ENCODE data around the gene RNF5. TPM values are rescaled to one million over a fixed set of nuclear protein-coding genes. Genes with fewer than 3 reads are reported as not detected.

Gene RNF5
- total RNA-seq, 1 donor from 2014 or later, result 76.0 TPM

DNA sequence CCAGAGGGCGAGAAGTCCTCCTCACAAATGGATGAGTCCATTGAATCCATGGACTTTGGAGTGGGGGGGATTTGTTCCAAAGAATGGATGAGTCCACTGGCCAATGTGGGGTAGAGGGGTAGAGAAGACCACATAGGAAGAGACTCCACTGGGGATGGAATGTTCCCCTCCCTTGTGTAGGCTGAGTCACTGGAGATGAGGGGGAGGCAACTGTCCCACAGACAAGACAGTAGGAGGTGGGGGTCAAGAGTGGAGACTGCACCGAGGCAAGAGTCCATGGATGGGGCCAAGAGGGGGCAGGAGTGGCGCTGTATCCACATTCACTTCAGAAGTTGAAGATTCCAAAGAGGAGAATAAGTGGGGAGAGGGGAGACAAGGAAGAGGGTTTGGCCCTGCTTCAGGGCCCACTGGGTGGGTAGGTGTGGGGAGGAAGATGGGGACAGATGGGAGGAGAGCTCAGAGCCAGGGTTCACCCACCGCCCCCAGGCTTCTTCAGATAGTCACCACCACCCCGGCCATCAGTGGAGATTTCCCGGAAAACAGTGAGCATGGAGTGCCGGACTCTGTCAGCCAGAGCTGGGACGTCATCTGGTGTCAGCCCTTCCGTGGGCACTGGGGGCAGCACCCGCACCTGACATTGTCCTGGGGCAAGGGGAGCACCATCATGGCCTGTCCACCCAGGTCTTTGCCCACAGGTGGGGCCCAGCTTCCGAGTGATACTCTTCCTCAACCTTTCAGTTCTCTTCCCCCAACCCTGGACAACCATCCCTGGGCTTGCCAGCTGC lies 9.2 kb upstream of the RNF5 start:
- no peaks in the 10 kb centered on the region for H3K9me3 ChIP-seq (replicated peaks)
- H3K27me3 ChIP-seq (ENCODE audit: low read depth), result no peaks in the 10 kb centered on the region
- peaks cover 4% of the 10 kb centered on the region for H3K4me1 ChIP-seq
- intact Hi-C loops (cut with micrococcal nuclease), result no loop called here
- no peak overlapping the region for H3K27ac ChIP-seq (replicated peaks)
- peaks cover 50% of the 10 kb centered on the region for H3K36me3 ChIP-seq
- no peak for DNase-seq
- TF ChIP-seq, protein P1, sequence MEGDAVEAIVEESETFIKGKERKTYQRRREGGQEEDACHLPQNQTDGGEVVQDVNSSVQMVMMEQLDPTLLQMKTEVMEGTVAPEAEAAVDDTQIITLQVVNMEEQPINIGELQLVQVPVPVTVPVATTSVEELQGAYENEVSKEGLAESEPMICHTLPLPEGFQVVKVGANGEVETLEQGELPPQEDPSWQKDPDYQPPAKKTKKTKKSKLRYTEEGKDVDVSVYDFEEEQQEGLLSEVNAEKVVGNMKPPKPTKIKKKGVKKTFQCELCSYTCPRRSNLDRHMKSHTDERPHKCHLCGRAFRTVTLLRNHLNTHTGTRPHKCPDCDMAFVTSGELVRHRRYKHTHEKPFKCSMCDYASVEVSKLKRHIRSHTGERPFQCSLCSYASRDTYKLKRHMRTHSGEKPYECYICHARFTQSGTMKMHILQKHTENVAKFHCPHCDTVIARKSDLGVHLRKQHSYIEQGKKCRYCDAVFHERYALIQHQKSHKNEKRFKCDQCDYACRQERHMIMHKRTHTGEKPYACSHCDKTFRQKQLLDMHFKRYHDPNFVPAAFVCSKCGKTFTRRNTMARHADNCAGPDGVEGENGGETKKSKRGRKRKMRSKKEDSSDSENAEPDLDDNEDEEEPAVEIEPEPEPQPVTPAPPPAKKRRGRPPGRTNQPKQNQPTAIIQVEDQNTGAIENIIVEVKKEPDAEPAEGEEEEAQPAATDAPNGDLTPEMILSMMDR (IDR thresholded peaks at IDR 0.05; ENCODE audit: borderline replicate concordance), result no peak
- H3K4me3 ChIP-seq, result no peak overlapping the region

DNA sequence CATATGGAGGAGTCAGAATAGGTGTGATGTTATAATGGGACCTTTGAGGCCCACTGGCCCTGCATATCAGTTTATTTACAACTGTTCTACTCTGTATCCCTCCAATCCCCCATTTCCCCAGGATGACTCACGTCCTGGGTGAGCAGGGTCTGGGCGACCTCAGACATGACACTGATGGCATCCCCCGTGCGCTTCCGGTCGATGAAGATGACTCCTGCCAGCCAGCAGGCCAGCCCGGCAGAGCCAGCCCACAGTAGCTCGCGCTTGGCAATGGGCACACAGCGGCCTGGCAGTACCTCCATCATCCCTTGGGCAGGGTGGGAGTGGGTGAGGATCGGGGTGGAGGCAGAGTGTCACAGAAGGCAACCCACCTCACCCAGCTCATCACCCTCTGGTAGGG lies 7.9 kb upstream of the RNF5 start:
- H3K4me1 ChIP-seq, result peaks cover 15% of the 10 kb centered on the region
- H3K27ac ChIP-seq (replicated peaks), result no peak overlapping the region
- peaks cover 50% of the 10 kb centered on the region for H3K36me3 ChIP-seq
- H3K4me3 ChIP-seq, result no peak overlapping the region
- no peaks in the 10 kb centered on the region for H3K27me3 ChIP-seq (ENCODE audit: low read depth)
- intact Hi-C loops (cut with micrococcal nuclease), result no loop called here
- DNase-seq, result no peak
- no peaks in the 10 kb centered on the region for H3K9me3 ChIP-seq (replicated peaks)
- TF ChIP-seq, protein P1 (IDR thresholded peaks at IDR 0.05; ENCODE audit: borderline replicate concordance), result no peak

DNA sequence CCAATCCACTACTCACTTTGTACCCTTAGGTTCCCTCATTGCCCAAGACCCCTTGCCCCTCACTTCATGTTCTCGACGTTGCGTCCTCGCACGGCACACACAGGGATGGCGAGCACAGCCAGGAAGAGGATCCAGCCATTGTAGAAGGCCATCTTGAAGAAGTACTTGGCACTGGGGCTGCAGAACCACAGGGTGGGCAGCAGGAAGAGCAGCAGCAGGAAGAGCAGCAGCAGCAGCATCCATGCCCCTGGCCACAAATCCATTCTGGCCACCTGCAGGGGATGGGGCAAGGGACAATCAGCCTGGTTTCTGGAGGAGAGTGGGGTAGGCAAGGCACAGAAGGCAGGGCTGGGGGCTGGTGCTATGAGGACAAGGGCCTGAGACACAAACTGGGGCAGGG lies 7.0 kb upstream of the RNF5 start:
- Histone ChIP-seq H3K9me3 (replicated peaks) (no peaks in the 10 kb centered on the region), H3K27me3 (ENCODE audit: low read depth) (no peaks in the 10 kb centered on the region), H3K27ac (replicated peaks) (no peak overlapping the region), H3K4me3 (no peak overlapping the region), H3K36me3 (peaks cover 41% of the 10 kb centered on the region), H3K4me1 (peaks cover 23% of the 10 kb centered on the region)
- TF ChIP-seq, protein P1 (IDR thresholded peaks at IDR 0.05; ENCODE audit: borderline replicate concordance), result no peak
- no peak for DNase-seq
- intact Hi-C loops (cut with micrococcal nuclease), result no loop called here

DNA sequence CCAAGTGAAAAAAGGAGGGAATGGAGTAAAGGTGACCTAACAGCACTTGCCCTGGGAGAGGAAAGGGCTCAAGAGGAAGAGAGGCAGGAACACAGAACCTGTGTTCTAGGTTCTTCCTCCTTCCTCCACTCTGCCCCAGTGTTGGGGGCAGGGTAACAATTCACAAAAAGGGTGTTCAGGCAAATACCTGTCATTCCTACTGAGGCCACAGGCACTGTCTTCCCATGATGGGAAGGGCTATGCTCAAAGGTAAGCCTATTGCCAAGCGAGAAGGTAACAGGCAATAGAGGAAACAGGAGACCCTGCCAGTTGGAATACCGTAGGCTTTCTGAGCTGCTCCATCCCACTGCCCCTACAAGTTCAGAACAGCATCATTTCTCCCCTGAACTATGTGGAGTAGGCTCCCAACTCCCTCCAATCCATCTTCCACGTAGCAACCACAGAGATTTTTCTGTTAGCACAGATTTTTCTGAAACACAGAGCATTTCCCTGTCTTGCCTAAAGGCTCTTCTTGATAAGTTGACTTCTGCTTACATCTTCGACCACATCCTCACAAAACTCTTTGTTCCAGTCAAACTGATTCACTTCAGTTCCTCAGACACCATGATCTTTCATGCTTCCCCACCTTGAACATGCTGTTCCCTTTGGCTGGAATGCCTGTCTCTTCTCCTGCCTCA lies 5.0 kb upstream of the RNF5 start:
- peaks cover 34% of the 10 kb centered on the region for H3K4me1 ChIP-seq
- no peak overlapping the region for H3K27ac ChIP-seq (replicated peaks)
- no peaks in the 10 kb centered on the region for H3K9me3 ChIP-seq (replicated peaks)
- TF ChIP-seq, protein P1 (IDR thresholded peaks at IDR 0.05; ENCODE audit: borderline replicate concordance), result no peak
- no peak for DNase-seq
- H3K27me3 ChIP-seq (ENCODE audit: low read depth), result no peaks in the 10 kb centered on the region
- intact Hi-C loops (cut with micrococcal nuclease), result no loop called here
- peaks cover 22% of the 10 kb centered on the region for H3K36me3 ChIP-seq
- no peak overlapping the region for H3K4me3 ChIP-seq

DNA sequence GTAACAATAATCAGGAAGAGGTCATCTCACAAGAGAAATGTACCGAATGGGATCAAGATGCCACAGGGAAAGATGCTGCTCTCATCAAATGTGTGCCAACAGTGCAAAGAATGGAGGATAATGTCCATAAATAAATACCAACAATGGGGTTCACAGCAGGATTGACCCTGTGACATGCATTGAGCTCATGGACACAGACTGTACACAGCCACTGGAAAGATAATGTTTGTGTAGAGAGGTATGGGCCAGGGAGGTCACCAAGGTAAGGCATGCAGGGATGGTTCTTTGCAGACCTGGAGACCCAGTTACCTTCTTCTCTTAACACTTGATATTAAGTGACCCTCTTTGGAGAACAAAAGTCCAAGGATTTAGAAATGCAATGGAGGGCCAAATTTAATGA lies 3.8 kb upstream of the RNF5 start:
- TF ChIP-seq, protein P1 (IDR thresholded peaks at IDR 0.05; ENCODE audit: borderline replicate concordance), result no peak
- H3K9me3 ChIP-seq (replicated peaks), result no peaks in the 10 kb centered on the region
- no peak overlapping the region for H3K27ac ChIP-seq (replicated peaks)
- DNase-seq, result no peak
- peaks cover 44% of the 10 kb centered on the region for H3K4me1 ChIP-seq
- H3K36me3 ChIP-seq, result peaks cover 16% of the 10 kb centered on the region
- H3K27me3 ChIP-seq (ENCODE audit: low read depth), result no peaks in the 10 kb centered on the region
- no peak overlapping the region for H3K4me3 ChIP-seq
- intact Hi-C loops (cut with micrococcal nuclease), result no loop called here

Data from left ventricle myocardium inferior (tissue), 1 donor.